ENCODE data around the gene CFAP70.

- TF ChIP-seq CTCF (IDR thresholded peaks at IDR 0.05; ENCODE audit: poor library complexity, severe bottlenecking) (no peak), POLR2AphosphoS5 (IDR thresholded peaks at IDR 0.05) (no peak)
Observed at GRCh38 chr10:73233883-73234282, 124.8 kb downstream of the CFAP70 start.

All from neural cell (in vitro differentiated cells).